GM21528 (cell line): ENCODE measurements around the gene STK33.
A peak's percentile ranks its signal among the peaks of the same experiment; 100 is the strongest.

Source experiments
- ATAC-seq: cut with Tn5 transposase; IDR thresholded peaks from one replicate; pipeline ENCODE4 v1.9.1; 2021; ENCODE audit warnings: mild to moderate bottlenecking, moderate library complexity; ENCODE audit not compliant: unreplicated experiment, low FRiP score

STK33 gene

DNA sequence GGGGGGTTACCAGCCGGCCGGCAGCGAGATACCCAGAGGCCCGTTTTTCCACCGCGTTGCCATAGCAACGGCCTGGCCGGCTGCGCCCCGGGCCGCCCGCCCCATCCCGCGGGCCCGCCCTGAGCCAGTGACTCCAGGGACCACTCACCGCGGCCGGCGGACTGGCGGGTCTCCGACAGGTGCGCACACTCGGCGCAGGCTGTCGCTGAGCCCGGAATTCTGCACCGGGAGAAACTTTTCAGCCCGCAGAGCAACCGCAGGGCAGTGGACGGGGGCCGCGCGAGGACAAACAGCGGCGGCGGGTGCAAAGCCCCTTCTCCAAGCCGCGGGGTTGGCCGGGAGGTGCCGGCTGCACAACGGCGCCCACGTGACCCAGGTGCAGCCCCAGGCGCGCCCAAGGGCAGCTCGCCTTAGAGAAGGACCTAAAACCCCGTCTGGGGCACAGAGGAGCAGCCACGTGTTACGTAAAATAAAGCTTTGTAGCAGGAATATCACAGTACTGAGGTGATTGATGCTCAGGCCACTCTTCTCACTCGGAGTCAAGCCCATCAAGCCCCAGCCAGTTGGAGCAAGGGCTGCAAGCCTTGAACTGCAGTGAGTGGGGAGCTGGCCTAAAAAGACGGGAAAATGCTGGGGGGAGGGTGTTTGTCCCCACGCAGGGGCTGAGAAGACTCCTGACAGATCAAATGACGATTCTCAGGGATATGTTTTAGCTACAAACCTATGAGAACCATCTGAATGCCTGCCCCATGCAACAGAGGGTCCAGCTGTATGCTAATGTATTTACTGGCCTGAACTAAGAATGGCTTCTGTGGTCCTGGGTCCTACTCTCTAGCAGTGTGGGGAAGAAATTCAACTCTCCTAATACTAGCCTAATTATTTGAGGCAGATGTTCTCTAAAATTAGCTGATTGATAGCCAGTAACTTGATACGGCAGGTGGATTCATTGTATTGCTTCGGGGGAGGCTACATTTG is at the start of gene STK33:
Gene STK33, minus strand, starts transcription at position 294 of the 975 bp plus-strand sequence. CDS start 119,323 bp downstream, outside the sequence.
- peak; percentile 96 for ATAC-seq

- ATAC-seq: no peak
Observed at GRCh38 chr11:8642196-8642841, 48.3 kb upstream of the STK33 start.

GRCh38 chr11:8641332-8641731 is 47.3 kb upstream of the STK33 start:
- no peak for ATAC-seq

GRCh38 chr11:8640267-8640906 is 46.4 kb upstream of the STK33 start:
- ATAC-seq: no peak

GRCh38 chr11:8639655-8640054 is 45.6 kb upstream of the STK33 start:
- ATAC-seq: no peak

GRCh38 chr11:8638300-8638699 is 44.3 kb upstream of the STK33 start:
- ATAC-seq: no peak

GRCh38 chr11:8636127-8636526 is 42.1 kb upstream of the STK33 start:
- ATAC-seq: no peak

DNA sequence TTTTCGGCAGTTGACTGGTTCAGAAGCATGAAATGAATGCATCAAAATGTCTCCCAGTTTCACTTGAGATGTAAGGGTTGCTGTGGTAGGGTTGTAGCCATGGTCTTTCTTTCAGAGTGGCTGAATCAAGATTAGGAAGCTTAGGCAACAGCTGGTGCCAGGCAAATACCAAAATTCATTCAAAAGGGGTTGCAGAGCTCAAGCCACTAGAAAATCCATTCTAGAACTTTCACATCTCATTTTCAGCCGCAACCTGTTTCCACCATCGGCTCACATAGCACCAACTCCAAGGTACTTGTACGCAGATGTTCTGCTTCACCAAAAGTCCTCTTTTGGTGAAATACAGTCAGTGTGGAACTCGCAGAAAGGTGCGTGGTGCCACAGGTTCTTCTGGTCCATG is 40.5 kb upstream of the STK33 start:
- no peak for ATAC-seq

DNA sequence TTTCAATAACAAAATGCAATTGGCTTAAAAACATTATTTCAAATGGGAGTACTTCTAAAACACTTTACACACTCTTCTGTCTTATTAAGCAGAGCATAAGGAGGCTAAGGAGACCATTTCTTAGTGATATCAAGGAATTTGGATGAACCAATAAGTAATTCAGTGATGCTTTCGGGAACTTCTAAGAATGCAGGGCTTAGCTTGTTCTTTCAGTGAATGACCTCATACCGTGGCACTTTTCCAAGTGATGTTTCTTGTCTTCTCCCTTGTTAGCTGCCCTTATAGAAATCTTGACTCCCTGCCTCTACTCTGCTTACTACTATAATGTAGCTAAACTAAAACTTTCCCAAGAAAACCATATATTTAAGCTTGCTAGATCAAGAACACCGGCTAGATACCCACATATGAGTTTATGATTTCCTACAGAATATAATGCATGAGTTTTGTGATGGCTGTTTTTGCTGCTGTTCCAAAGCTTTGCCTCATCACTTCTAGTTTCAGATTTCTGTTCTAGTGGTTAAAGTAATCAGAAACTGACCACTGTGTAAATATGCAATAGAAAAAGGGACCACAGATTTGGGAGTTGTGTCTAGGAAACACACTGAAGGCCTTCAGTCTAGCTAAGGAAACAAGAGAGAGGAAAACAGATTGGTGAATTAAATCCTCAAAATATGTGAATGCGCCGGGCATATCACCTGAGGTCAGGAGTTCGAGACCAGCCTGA is 37.5 kb upstream of the STK33 start:
- no peak for ATAC-seq

DNA sequence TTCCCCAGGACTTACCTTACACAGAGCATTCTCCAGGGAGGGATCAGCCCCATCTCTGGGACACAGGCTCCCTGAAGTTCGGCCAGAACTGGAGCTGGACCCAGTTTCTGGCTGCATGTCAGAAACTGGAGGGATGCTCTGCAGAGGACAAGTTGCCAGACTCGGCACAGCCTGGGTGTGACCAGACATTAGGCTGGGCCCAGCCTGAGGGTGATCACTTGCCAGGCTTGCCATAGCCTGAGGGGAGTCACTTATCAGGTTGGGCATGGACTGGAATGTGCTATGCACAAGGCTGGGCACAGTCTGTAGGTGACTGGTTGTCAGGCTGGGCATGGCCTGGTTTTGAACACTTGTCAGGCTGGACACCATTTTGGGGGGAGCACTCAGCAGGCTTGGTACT is 30.7 kb upstream of the STK33 start:
- ATAC-seq: no peak

DNA sequence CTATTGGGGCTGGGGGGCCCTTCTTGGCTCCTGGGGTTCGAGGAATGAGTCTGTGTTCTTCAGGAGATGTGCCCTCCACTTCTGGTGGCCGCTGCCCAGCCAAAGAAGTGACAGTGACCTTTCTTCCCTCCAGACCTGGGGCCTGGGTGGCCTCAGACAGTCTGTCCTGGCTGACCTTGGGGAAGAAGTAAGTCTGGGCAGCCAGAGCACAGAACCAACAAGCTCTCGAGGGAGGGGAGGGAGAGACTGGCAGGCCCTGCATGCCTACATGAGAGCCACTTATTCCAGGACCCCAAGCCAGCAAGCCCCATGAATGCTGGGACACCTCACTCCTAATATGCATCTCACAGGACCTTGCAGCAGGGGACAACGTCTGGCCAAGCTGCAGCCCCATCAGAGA is 27.1 kb upstream of the STK33 start:
- no peak for ATAC-seq

DNA sequence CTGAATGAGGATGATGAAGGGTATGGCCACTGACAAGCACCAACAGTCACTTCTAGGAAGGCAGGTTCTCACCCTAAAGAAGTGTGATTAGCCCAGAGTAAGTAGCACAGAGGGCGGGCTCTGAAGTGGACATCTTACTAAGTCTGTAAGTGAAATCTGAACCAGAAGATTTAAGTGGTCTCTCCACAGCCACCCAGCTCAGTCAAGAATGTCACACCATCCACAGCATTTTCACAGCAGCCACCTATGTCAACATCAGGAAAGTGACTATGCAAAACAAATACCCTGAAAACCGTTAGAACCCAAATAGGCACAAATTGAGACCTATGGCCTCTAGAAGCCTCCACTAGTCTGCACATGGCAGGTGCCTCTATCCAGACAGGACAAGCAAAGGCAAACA is 23.0 kb upstream of the STK33 start:
- ATAC-seq: no peak

DNA sequence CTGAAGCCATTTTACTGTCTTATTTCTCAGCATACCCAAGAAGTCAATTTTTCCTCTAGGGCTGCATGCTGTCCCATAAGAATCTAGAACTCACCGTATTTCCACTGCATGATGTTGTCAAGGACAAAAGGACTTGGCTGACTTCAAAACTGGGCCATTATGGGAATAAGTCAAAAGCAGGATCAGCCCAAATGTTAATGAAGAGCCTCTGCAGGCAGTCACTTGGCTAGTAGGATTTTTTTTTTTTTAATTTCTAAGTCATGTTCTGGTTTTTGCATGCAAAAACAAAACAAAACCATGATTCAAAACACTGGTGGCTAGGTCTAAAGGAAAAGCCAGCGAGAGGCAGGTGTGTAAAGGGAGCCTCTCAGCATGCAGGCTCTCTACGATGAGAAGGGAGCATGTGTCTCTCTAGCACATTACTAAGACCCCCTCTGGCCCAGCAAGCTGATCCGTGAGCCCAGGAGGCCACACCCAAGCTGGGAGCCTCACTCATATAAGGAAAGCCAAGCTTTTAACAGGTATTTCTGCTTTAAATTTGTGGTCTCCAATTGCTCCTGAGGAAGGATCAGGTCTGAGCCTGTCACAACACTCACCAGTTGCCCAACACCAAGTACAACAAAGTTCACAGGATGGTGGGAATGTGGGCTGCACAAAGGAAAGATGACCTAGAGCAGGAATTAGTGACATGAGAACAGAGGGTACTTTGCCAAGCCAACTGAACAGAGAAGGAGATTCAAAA is 21.4 kb upstream of the STK33 start:
- no peak for ATAC-seq

DNA sequence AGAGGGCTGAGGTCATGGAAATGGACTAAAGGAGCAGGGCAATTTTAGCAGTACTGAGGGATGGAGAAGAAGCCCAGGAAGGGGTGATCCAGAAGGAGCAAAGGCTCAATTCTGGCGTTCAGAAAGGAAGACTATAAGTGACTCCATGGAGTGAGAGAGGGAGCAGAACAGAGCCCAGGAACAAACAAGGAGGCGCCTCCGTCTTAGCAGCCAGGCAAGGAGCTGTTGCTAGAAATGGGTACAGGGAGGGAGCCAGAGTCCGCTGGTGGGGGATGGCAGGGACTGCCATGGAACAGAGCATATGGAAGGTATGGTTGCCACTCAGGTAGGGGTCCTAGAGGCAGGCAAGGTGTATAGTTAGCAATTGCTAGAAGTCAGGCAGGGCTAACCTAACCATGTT is 20.5 kb upstream of the STK33 start:
- no peak for ATAC-seq

DNA sequence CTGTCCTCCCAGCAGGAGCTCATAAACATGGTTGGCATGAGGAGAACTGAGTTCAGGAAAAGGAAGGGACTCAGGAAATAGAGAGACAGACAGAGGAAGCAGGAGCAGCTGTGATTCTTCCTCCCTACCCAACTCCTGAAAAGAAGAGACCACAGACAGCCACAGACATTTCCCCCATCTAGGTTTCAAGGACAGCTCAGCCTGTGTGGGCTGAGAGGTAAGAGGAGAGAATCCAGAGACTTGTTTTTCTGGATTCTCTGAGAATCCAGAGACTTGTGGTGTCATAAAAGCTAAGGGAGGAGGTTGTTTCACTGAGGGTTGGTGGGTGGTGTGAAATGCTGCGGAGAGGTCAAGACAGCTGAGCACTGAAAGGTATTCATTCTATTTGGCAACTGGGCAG is 19.0 kb upstream of the STK33 start:
- ATAC-seq: no peak

GRCh38 chr11:8612522-8612921 is 18.5 kb upstream of the STK33 start:
- no peak for ATAC-seq

DNA sequence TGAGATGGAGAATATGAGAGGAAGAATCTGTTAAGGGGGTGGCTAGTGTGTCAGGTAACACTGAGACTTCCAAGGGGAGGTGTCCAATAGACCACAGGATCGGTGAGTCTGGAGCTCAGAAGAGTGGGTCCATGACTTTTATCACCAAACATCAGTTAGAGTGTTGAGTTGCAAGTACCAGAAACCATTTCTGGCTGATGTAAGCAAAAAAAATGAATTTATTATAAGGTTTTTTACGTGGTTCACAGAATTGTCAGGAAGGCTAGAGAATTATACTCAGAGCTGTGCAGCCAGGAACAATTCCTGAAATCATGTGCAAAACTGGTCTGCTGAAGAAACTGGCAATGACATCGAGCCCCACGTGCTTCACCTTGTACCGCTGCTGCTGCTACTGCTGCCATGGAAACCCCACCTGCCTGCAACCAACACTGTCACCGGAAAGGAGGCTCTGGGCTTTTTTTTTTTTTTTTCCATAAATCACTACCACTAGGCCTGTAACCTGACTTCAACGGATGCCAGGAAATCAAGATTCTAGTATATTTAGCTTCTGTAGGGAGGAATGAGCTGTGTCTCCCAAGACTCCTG is 16.6 kb upstream of the STK33 start:
- no peak for ATAC-seq

DNA sequence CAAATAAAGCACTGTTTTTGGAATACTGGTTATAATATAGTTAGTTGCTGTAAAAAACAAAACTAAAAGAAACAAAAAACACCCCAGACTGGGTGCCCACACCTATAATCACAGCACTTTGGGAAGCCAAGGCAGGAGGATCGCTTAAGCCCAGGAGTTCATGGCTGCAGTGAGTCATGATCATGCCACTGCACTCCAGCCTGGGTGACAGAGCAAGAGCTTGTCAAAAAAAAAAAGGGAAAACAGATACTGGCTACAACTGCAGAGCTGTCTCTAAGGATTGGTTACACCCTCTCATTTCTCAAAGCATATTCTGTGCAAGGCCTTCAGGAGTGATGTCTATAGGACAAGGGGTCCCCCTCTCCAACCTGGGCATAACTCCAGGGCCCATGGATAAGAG is 14.6 kb upstream of the STK33 start:
- no peak for ATAC-seq

- no peak for ATAC-seq
Observed at GRCh38 chr11:8605971-8606563, 12.0 kb upstream of the STK33 start.
